ENCODE data around the gene C6orf132.

C6orf132 gene

GRCh38 chr6:42123379-42124103 lies 18.9 kb downstream of the C6orf132 start:
- DNase-seq (ENCODE audit: low read depth) = peak; percentile 12
- TF ChIP-seq CTCF (conservative IDR thresholded peaks at IDR 0.05; ENCODE audit: low read length) = no peak
- no peak overlapping the region for H3K4me3 ChIP-seq (ENCODE audit: low read length)

- DNase-seq (ENCODE audit: low read depth) = peak; percentile 78
- TF ChIP-seq CTCF (conservative IDR thresholded peaks at IDR 0.05; ENCODE audit: low read length) = no peak
Observed at GRCh38 chr6:42120895-42121865, 21.2 kb downstream of the C6orf132 start.

GRCh38 chr6:42118162-42119001 lies 24.0 kb downstream of the C6orf132 start:
- peak; percentile 55 for DNase-seq (ENCODE audit: low read depth)
- H3K4me3 ChIP-seq (ENCODE audit: low read length) = no peak overlapping the region
- no peak for TF ChIP-seq CTCF (conservative IDR thresholded peaks at IDR 0.05; ENCODE audit: low read length)

More at GRCh38 chr6:42120895-42121865, 21.2 kb downstream of the C6orf132 start:
- H3K4me3 ChIP-seq (ENCODE audit: low read length) = no peak overlapping the region

GRCh38 chr6:42117843-42118161 lies 24.6 kb downstream of the C6orf132 start:
- no peak for TF ChIP-seq CTCF (conservative IDR thresholded peaks at IDR 0.05; ENCODE audit: low read length)
- no peak overlapping the region for H3K4me3 ChIP-seq (ENCODE audit: low read length)
- no peak for DNase-seq (ENCODE audit: low read depth)

- no peak for DNase-seq (ENCODE audit: low read depth)
- TF ChIP-seq CTCF (conservative IDR thresholded peaks at IDR 0.05; ENCODE audit: low read length) = no peak
Observed at GRCh38 chr6:42113936-42114636, 28.3 kb downstream of the C6orf132 start.

GRCh38 chr6:42112351-42112750 lies 30.1 kb downstream of the C6orf132 start:
- no peak for TF ChIP-seq CTCF (conservative IDR thresholded peaks at IDR 0.05; ENCODE audit: low read length)
- no peak for DNase-seq (ENCODE audit: low read depth)
- no peak overlapping the region for H3K4me3 ChIP-seq (ENCODE audit: low read length)

More at GRCh38 chr6:42113936-42114636, 28.3 kb downstream of the C6orf132 start:
- no peak overlapping the region for H3K4me3 ChIP-seq (ENCODE audit: low read length)
